HEK293T (cell line): ENCODE results near the gene ITGA2.

Experiments
- BHLHE40 ChIP-seq: fragments of 450-650 bp; IDR thresholded peaks from 2 replicates; pipeline ENCODE4 v1.6.1; 2016; ENCODE audit warnings: mild to moderate bottlenecking, moderate library complexity, borderline replicate concordance
- ELF4 ChIP-seq: fragments of 450-650 bp; IDR thresholded peaks from 2 replicates; pipeline ENCODE4 v1.6.1; 2017; ENCODE audit warnings: antibody characterized with exemption
- FOXA1 ChIP-seq: fragments of 450-650 bp; IDR thresholded peaks from 2 replicates; pipeline ENCODE4 v1.6.1; 2016; ENCODE audit warnings: mild to moderate bottlenecking
- FOXK2 ChIP-seq: fragments of 450-650 bp; IDR thresholded peaks from 2 replicates; pipeline ENCODE4 v1.6.1; 2016; ENCODE audit warnings: mild to moderate bottlenecking
- L3MBTL2 ChIP-seq: fragments of 450-650 bp; conservative IDR thresholded peaks from 2 replicates; pipeline ENCODE4 v1.6.1; 2016; ENCODE audit warnings: mild to moderate bottlenecking
- NFRKB ChIP-seq: fragments of 450-650 bp; IDR thresholded peaks from 2 replicates; pipeline ENCODE4 v1.6.1; 2016; ENCODE audit warnings: mild to moderate bottlenecking, moderate library complexity
- SUZ12 ChIP-seq: fragments of 450-650 bp; IDR thresholded peaks from 2 replicates; pipeline ENCODE4 v1.6.1; 2016; ENCODE audit warnings: mild to moderate bottlenecking
- ZNF384 ChIP-seq: fragments of 450-650 bp; IDR thresholded peaks from 2 replicates; pipeline ENCODE4 v1.6.1; 2016

GRCh38 chr5:52963636-52964035 is 25.5 kb upstream of the ITGA2 start:
- TF ChIP-seq FOXA1 (no peak), BHLHE40 (no peak), ZNF384 (no peak), NFRKB (no peak), L3MBTL2 (no peak), ELF4 (no peak), FOXK2 (no peak), SUZ12 (no peak)
